Karpas-422 (cell line): ENCODE data around the gene KLF1. TPM values are rescaled to one million over a fixed set of nuclear protein-coding genes. Genes with fewer than 3 reads are reported as not detected.

ENCODE experiments used
- small RNA-seq: library from RNA; depleted of rRNA; stranded (forward); fragments of <200 nt; gene quantifications from one replicate; pipeline ENCODE3, GENCODE V24; 2014
- total RNA-seq: library from RNA; depleted of rRNA; stranded (reverse); fragments of >200 nt; shearing (Covaris generic); gene quantifications from 2 replicates; pipeline ENCODE4 v1.2.3, GENCODE V29; 2014; ENCODE audit warnings: low replicate concordance; rRNA removed

KLF1 gene
- total RNA-seq, 1 experiment from 2014 or later: not detected

Small RNAs within 50 kb of the gene (small RNA-seq; reads per million reads assigned to genes)
- gene MIR5695: not detected
- not detected for gene MIR6794

Other genes with a start within 250 kb of the KLF1 start
- 77.2 and 94.3 TPM in 2 replicates for gene MAN2B1, start 220.5 kb downstream of the KLF1 start, total RNA-seq
- gene WDR83, start 220.4 kb downstream of the KLF1 start, total RNA-seq: 13.3 and 16.5 TPM in 2 replicates
- 62.2 and 90.8 TPM in 2 replicates for gene DHPS, start 205.3 kb downstream of the KLF1 start, total RNA-seq
- not detected in 2 replicates for gene GNG14, start 199.2 kb downstream of the KLF1 start, total RNA-seq
- 2.1 and 12.8 TPM in 2 replicates for gene FBXW9, start 190.6 kb downstream of the KLF1 start, total RNA-seq
- 26.1 and 40.7 TPM in 2 replicates for gene TNPO2, start 163.3 kb downstream of the KLF1 start, total RNA-seq
- 147 and 332 TPM in 2 replicates for gene TRIR, start 152.5 kb downstream of the KLF1 start, total RNA-seq
- gene GET3, start 149.7 kb downstream of the KLF1 start, total RNA-seq: 42.3 and 78.0 TPM in 2 replicates
- not detected in 2 replicates for gene BEST2, start 135.4 kb downstream of the KLF1 start, total RNA-seq
- 7.6 and 21.2 TPM in 2 replicates for gene HOOK2, start 111.6 kb downstream of the KLF1 start, total RNA-seq
- gene JUNB, start 95.7 kb downstream of the KLF1 start, total RNA-seq: 60.0 and 156 TPM in 2 replicates
- gene PRDX2, start 85.4 kb downstream of the KLF1 start, total RNA-seq: 372 and 566 TPM in 2 replicates
- gene THSD8, start 85.1 kb downstream of the KLF1 start, total RNA-seq: 9.0 TPM in 1 of 2 replicates, not detected in the other
- gene RNASEH2A, start 80.6 kb downstream of the KLF1 start, total RNA-seq: 37.8 and 48.4 TPM in 2 replicates
- gene RTBDN, start 52.6 kb downstream of the KLF1 start, total RNA-seq: not detected in 2 replicates
- 0.48 and 3.3 TPM in 2 replicates for gene MAST1, start 48.7 kb downstream of the KLF1 start, total RNA-seq
- gene DNASE2, start 5.8 kb downstream of the KLF1 start, total RNA-seq: 47.1 and 61.3 TPM in 2 replicates
- 24.9 and 32.8 TPM in 2 replicates for gene GCDH, start 4.0 kb upstream of the KLF1 start, total RNA-seq
- 0.22 and 2.5 TPM in 2 replicates for gene SYCE2, start 32.1 kb upstream of the KLF1 start, total RNA-seq
- 59.7 and 92.6 TPM in 2 replicates for gene FARSA, start 46.5 kb upstream of the KLF1 start, total RNA-seq
- 547 and 681 TPM in 2 replicates for gene CALR, start 51.4 kb upstream of the KLF1 start, total RNA-seq
- 130 and 144 TPM in 2 replicates for gene RAD23A, start 58.7 kb upstream of the KLF1 start, total RNA-seq
- gene GADD45GIP1, start 70.0 kb upstream of the KLF1 start, total RNA-seq: 23.2 and 66.6 TPM in 2 replicates
- 0.52 TPM in 1 of 2 replicates, not detected in the other for gene DAND5, start 82.4 kb upstream of the KLF1 start, total RNA-seq
- 0.04 and 0.18 TPM in 2 replicates for gene NFIX, start 108.3 kb upstream of the KLF1 start, total RNA-seq
- 99.1 and 285 TPM in 2 replicates for gene LYL1, start 215.7 kb upstream of the KLF1 start, total RNA-seq
- 35.9 and 69.7 TPM in 2 replicates for gene TRMT1, start 229.5 kb upstream of the KLF1 start, total RNA-seq
- 28.0 and 76.4 TPM in 2 replicates for gene NACC1, start 231.1 kb upstream of the KLF1 start, total RNA-seq